ENCODE measurements around the gene TMEFF2.

Gene TMEFF2

DNA sequence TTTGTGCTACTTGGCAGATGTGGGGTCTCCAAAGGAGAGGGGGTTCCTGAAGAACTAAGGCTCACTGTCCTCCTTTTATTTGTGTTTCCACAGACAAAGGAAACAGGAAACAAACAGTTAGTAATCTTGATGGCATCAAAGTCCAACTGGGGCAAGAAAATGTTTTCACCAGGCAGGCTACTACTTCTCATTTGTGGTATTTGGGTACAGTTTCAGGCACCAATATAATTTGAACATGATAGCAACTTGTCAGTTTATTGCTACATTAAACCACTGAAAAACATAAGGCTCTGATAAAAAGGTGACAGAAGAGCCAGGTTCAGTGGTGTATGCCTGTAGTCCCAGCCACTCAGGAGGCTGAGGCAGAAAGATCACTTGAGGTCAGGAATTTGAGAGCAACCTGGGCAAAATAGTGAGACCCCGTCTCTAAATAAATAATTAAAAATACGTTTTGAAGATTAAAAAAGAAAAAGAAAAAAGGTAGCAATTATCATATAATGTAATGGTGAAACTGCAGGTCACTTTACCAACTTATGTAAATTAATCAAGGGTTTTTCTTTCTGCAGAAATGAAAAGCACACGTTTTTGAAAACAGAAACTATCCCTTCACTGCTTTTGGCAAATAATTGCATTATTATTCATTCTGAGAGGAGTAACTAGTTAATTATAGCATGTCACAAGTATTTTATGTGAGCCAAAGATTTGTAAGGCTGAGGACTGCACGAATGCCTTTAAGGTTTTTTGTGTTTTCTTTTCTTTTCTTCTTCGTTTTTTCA lies 190.4 kb downstream of the TMEFF2 start:
- no peak for DNase-seq

GRCh38 chr2:192002418-192002817 lies 192.3 kb downstream of the TMEFF2 start:
- no peak for DNase-seq

GRCh38 chr2:192000196-192000980 lies 194.3 kb downstream of the TMEFF2 start:
- DNase-seq: peak; percentile 83

DNA sequence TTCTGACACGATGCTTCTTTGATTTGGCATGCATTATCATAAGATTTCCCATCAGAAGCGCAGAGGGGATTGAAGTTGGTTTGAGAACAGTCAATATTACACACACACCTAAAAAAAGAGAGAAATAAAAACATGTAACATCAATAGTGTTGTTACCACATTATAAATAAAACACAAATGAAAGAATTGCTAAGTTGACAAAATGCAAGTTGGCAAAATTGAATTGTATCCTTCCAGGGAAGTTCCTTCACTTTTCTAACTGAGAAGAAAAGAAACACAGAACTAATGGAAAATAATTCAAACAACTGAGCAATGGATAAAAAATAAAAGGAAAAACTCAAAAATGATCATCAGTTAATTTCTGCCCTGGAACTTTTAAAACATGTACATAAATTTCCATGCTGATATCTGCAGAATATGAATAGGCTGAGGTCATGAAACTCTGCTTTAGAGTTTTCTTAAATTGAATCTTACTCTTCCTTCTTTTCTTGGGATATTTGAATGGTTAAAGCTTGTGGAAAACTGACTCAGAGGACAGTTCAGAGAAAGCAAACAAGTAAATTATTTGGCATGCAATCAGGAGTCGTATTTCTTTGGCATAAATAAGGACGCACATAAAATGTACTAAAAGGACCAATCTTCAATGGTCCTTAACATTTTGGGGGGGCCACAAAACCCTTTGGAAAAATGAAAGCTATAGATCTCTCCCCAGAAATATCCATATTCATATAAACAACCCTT lies 195.5 kb downstream of the TMEFF2 start:
- DNase-seq: no peak

GRCh38 chr2:191995285-191995684 lies 199.4 kb downstream of the TMEFF2 start:
- DNase-seq: no peak

GRCh38 chr2:191994749-191995148 lies 200.0 kb downstream of the TMEFF2 start:
- DNase-seq: no peak

DNA sequence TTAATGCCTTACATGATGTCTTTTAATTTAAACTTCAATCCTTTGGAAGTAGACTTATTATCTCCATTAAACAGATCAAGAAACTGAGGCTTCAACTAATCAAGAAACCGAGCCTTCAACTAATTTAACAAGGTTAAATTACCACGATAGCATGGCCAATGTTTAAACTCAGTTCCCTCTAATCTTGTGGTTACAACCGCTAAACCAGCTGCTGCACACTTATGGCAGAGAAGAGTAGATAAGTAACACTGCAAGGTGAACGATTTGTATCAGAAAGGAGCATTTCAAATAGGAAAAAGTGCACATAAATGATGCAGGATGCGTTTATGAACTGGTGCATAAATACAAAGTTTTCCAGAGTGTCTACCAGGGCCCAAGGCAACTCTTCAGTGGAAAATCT lies 203.3 kb downstream of the TMEFF2 start:
- DNase-seq: no peak

GRCh38 chr2:191985740-191986139 lies 209.0 kb downstream of the TMEFF2 start:
- no peak for DNase-seq

- DNase-seq: no peak
These were observed 211.1 kb downstream of the TMEFF2 start for GRCh38 chr2:191983591-191983990.

GRCh38 chr2:191983186-191983585 lies 211.5 kb downstream of the TMEFF2 start:
- DNase-seq: no peak

- no peak for DNase-seq
These were observed 213.0 kb downstream of the TMEFF2 start for GRCh38 chr2:191981706-191982105.

GRCh38 chr2:191980483-191980882 lies 214.2 kb downstream of the TMEFF2 start:
- DNase-seq: no peak

DNA sequence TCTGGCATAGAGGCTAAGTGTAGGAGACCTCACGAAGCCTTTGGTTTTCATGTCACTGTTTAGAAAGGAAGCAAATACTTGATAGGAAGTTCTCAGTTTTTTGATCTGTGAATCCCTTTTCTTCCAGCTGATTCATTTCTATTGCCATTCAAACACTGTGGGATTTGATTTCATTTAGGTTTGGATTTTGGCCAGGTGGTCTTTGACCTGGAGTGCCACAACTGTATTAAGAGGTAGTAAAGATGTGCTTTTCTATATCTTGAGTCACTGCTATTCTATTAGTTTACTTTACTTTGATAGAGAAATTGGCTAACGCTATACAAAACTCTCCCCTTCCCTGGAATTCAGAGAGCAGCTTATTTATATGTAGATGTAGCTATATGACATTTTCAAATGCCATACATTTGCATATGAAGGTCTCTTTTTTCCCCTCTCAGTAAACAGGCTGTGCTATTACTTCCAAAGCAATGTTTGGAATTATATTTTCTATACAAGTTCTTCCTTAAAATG lies 215.5 kb downstream of the TMEFF2 start:
- DNase-seq: no peak

DNA sequence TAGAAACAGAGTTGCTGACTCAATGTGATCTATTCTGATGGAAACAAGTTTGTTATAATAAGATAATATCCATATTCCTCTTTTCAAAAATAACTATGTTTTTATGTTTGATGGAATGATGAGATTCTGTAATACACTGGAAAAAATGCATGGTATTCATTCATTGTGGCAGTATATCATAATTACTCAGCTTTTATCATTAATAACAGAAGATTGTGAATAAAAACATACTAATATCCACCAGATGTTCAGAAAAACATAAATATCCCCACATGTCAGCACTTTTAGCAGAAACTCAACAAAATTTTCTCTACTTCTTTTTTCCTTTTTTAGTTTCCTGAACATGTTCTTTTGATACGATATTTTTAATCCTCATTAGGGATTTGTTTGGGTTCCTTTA lies 217.0 kb downstream of the TMEFF2 start:
- no peak for DNase-seq

- no peak for DNase-seq
These were observed 218.3 kb downstream of the TMEFF2 start for GRCh38 chr2:191976436-191976835.

DNA sequence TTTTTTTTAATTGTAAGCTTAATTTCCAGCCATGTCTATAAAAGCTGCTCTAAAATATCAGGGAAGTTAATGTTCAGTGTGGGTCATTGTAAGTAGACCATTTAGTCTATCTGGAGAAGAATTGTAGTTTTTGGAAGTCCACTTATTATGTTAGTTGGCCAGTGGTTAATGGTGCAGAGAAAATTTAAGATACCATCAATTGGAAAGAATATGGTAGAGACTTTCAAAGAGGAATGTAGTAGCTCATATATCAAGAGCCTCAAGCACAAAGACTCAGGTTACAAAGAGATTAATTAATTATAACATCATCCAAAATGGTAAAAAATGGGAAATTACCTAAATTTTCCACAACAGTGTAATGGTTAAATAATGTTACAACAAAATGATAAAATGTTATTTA lies 220.1 kb downstream of the TMEFF2 start:
- no peak for DNase-seq

GRCh38 chr2:191970867-191971266 lies 223.9 kb downstream of the TMEFF2 start:
- DNase-seq: no peak

DNA sequence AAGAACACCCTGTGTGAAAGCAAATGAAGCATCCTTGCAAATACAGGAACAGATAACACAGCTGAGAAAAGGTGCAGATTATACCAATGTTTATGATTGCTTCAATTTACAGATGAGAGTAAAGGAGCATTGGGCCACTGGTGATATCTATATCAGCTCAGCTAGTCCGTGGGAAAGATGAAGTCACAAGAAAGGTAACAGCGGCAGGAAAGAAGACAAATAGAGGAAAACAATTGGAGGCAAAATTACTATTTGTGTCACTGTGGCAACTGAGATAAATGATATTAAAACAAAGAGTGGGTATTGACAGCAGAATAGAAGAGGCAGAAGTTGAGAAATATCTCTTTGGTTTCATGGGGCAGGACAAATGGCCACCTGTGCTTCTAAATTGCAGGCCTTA lies 226.6 kb downstream of the TMEFF2 start:
- DNase-seq: no peak

DNA sequence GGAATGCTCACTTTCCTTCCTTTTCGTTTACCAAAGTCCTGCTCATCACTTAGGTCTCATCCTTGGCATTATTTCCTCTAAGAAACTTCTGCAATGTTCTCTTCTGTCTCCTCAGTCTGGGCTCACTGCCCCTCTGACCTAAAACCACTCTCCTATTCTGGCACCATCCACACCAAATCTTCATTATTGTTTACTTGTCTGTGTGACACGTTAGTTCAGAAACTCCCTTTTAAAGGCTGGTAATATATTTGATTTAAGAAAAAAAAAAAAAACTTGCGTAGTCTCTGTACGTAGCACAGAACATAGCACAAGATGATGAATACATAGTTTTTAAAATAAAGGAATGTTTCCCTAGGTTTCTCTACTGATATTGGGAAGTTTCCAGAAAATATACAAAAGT lies 229.0 kb downstream of the TMEFF2 start:
- no peak for DNase-seq

DNA sequence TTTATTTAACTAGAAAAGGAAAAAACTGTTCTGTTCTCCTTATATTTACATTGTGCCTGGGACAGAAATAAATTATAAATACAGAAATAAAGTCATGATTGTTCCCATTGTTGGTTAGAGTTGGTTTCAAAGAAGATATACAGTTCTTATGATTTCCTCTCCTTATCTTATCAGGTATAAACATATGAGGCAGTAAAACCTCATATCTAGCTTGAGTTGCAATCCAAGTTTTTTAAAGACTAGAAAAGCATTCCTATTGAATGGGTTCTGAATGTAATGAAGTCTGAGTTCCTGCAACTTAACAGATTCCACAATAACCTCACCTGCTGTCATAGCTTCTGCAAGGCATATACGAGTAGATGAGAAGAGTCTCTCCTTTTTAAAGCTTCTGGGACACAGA lies 233.2 kb downstream of the TMEFF2 start:
- DNase-seq: no peak

DNA sequence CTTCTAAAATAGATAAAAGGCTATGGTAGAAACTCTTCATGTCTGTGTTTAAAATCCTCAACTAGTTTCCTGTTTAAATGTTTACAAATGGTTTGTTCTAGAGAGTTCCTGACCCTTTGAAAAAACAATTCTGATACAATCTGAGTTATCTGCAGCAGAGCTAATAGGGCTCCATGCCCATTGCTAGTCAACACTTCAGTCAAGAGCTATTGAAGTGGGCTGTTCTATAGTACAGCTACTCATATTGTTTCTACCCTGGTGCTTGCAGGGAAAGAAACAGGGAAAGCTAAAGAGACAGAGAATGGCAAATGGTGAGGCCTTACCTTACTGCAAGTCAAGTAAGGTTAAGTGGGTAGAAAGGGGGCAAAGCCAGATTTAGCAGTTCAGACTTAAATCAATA lies 235.5 kb downstream of the TMEFF2 start:
- no peak for DNase-seq

- DNase-seq: no peak
These were observed 236.5 kb downstream of the TMEFF2 start for GRCh38 chr2:191957996-191958860.

DNA sequence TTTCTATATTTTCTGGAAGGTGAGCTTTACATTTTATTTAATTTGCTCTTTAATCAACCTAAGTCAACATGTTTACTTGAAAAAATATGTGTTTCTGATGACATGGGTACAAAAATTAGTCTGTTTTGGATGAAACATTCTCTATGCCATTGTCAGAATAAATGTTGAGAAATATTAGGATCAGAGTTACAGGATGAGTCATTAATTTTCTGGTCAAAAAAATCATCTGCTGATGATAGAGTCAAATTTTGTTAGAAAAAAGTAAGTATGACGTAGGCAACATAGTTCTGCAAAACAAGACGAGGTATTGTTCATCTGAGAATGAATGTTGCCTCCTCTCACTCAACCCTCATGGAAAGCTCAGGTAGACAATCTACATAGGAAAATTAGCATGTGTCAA lies 240.3 kb downstream of the TMEFF2 start:
- no peak for DNase-seq
